ENCODE results near the gene KCNC2. TPM values are rescaled to one million over a fixed set of nuclear protein-coding genes. Genes with fewer than 3 reads are reported as not detected.

The KCNC2 gene
- total RNA-seq, 2 experiments from 2014 or later = not detected

GRCh38 chr12:75041472-75041871, 168.2 kb downstream of the KCNC2 start:
- no peaks in the 10 kb centered on the region for H3K4me1 Mint-ChIP-seq (ENCODE audit: low read depth)
- no peak overlapping the region for H3K4me3 Mint-ChIP-seq

GRCh38 chr12:75020068-75020557, 189.5 kb downstream of the KCNC2 start:
- CTCF ChIA-PET = no interaction called here
- no peak overlapping the region for H3K27ac Mint-ChIP-seq
- H3K27me3 Mint-ChIP-seq = no peaks in the 10 kb centered on the region
- POLR2A ChIA-PET = no interaction called here
- no peak overlapping the region for H3K4me3 Mint-ChIP-seq
- peaks cover 45% of the 10 kb centered on the region for H3K9me3 Mint-ChIP-seq
- DNase-seq (no peak), ATAC-seq (no peak)
- peaks cover 2% of the 10 kb centered on the region for H3K36me3 Mint-ChIP-seq (ENCODE audit: low read depth)
- intact Hi-C loops (cut with micrococcal nuclease) = no loop called here
- no peak for TF ChIP-seq CTCF (IDR thresholded peaks at IDR 0.05)
- H3K4me1 Mint-ChIP-seq (ENCODE audit: low read depth) = no peaks in the 10 kb centered on the region

More at GRCh38 chr12:75041472-75041871, 168.2 kb downstream of the KCNC2 start:
- H3K36me3 Mint-ChIP-seq (ENCODE audit: low read depth) = no peaks in the 10 kb centered on the region
- no peak for ATAC-seq
- H3K27ac Mint-ChIP-seq = no peak overlapping the region
- H3K27me3 Mint-ChIP-seq = no peaks in the 10 kb centered on the region
- H3K9me3 Mint-ChIP-seq = no peaks in the 10 kb centered on the region
- CTCF ChIA-PET = no interaction called here
- no peak for TF ChIP-seq CTCF (IDR thresholded peaks at IDR 0.05)
- intact Hi-C loops (cut with micrococcal nuclease) = no loop called here
- POLR2A ChIA-PET = no interaction called here
- DNase-seq = no peak

- Mint-ChIP-seq H3K4me3 (no peak overlapping the region), H3K27me3 (peaks cover 1% of the 10 kb centered on the region), H3K9me3 (peaks cover 3% of the 10 kb centered on the region), H3K4me1 (ENCODE audit: low read depth) (no peaks in the 10 kb centered on the region), H3K27ac (no peak overlapping the region), H3K36me3 (ENCODE audit: low read depth) (no peaks in the 10 kb centered on the region)
- intact Hi-C loops (cut with micrococcal nuclease) = no loop called here
- DNase-seq (peak; percentile 19), ATAC-seq (peak; percentile 45)
- POLR2A ChIA-PET = no interaction called here
- no peak for TF ChIP-seq CTCF (IDR thresholded peaks at IDR 0.05)
- CTCF ChIA-PET = no interaction called here
Measured at GRCh38 chr12:75011120-75011519, 198.5 kb downstream of the KCNC2 start.

- Mint-ChIP-seq H3K27ac (no peak overlapping the region), H3K4me3 (no peak overlapping the region), H3K9me3 (peaks cover 5% of the 10 kb centered on the region), H3K27me3 (peaks cover 1% of the 10 kb centered on the region), H3K36me3 (ENCODE audit: low read depth) (no peaks in the 10 kb centered on the region), H3K4me1 (ENCODE audit: low read depth) (no peaks in the 10 kb centered on the region)
- ATAC-seq = no peak
- intact Hi-C loops (cut with micrococcal nuclease) = no loop called here
- no peak for DNase-seq
- no peak for TF ChIP-seq CTCF (IDR thresholded peaks at IDR 0.05)
- POLR2A ChIA-PET = no interaction called here
- CTCF ChIA-PET = no interaction called here
Measured at GRCh38 chr12:75007133-75007532, 202.5 kb downstream of the KCNC2 start.

GRCh38 chr12:75000120-75000519, 209.5 kb downstream of the KCNC2 start:
- no peak for TF ChIP-seq CTCF (IDR thresholded peaks at IDR 0.05)
- Mint-ChIP-seq H3K36me3 (ENCODE audit: low read depth) (no peaks in the 10 kb centered on the region), H3K4me3 (no peak overlapping the region), H3K27ac (no peak overlapping the region), H3K27me3 (no peaks in the 10 kb centered on the region), H3K4me1 (ENCODE audit: low read depth) (peaks cover 6% of the 10 kb centered on the region), H3K9me3 (peaks cover 7% of the 10 kb centered on the region)
- POLR2A ChIA-PET = no interaction called here
- DNase-seq = no peak
- CTCF ChIA-PET = no interaction called here
- no peak for ATAC-seq
- intact Hi-C loops (cut with micrococcal nuclease) = no loop called here
